Activated CD8-positive, alpha-beta T cell treated with anti-CD3 and anti-CD28 coated beads for 36 hours (primary cell): ENCODE data around the gene VPS13C. TPM values are rescaled to one million over a fixed set of nuclear protein-coding genes. Genes with fewer than 3 reads are reported as not detected.
"Not testable (repeated sequence)": the region's sequence is repeated elsewhere in the genome, so short reads cannot be mapped to it uniquely, and the experiment has no call there.

Experiments
- ATAC-seq: fragments of 200-7000 bp; cut with Tn5 transposase; one replicate; pipeline ENCODE4 v1.10.0; 2021; ENCODE audit warnings: mild to moderate bottlenecking, moderate library complexity
- CTCF ChIA-PET: fragments of 350-600 bp; sonication (Branson Sonifier 250); formaldehyde crosslinking; loops from one replicate; lab custom pipeline; 2021; ENCODE audit warnings: antibody characterized with exemption; lab: Charles Lee
- POLR2A ChIA-PET: fragments of 350-600 bp; sonication (Branson Sonifier 250); formaldehyde crosslinking; loops from one replicate; lab custom pipeline; 2021; ENCODE audit warnings: antibody characterized with exemption; lab: Charles Lee
- DNase-seq: peaks from one replicate; pipeline ENCODE4 v3.0.0-alpha.2; 2020
- H3K27ac Mint-ChIP-seq: one replicate; pipeline ENCODE4 v1.8.0; 2021; ENCODE audit warnings: mild to moderate bottlenecking, mixed read lengths
- H3K27me3 Mint-ChIP-seq: one replicate; pipeline ENCODE4 v1.8.0; 2021; ENCODE audit warnings: mixed read lengths
- H3K36me3 Mint-ChIP-seq: one replicate; pipeline ENCODE4 v1.8.0; 2021; ENCODE audit warnings: low read depth, mixed read lengths
- H3K4me1 Mint-ChIP-seq: one replicate; pipeline ENCODE4 v1.8.0; 2021; ENCODE audit warnings: low read depth, mixed read lengths
- H3K4me3 Mint-ChIP-seq: one replicate; pipeline ENCODE4 v1.8.0; 2021; ENCODE audit warnings: mild to moderate bottlenecking, moderate library complexity, mixed read lengths
- H3K9me3 Mint-ChIP-seq: one replicate; pipeline ENCODE4 v1.8.0; 2021; ENCODE audit warnings: mixed read lengths
- CTCF ChIP-seq: fragments of 200-600 bp; IDR thresholded peaks from one replicate; pipeline ENCODE4 v1.8.0; 2022; ENCODE audit warnings: antibody characterized with exemption, mild to moderate bottlenecking
- intact Hi-C: fragments of 100-400 bp; cut with micrococcal nuclease; formaldehyde crosslinking; loops from one replicate; pipeline ENCODE4 v1.10.0; 2022
- total RNA-seq, 2 experiments: library from RNA; stranded (reverse); gene quantifications; one replicate each; pipeline ENCODE4 v1.2.3, GENCODE V29; 2021

VPS13C gene
- total RNA-seq, 2 experiments from 2014 or later, result 41.4 to 45.9 TPM

GRCh38 chr15:62050115-62050514 is 10.1 kb downstream of the VPS13C start:
- Mint-ChIP-seq H3K4me3 (no peak overlapping the region), H3K4me1 (peaks cover 55% of the 10 kb centered on the region), H3K9me3 (peaks cover 5% of the 10 kb centered on the region), H3K27me3 (no peaks in the 10 kb centered on the region), H3K27ac (no peak overlapping the region), H3K36me3 (peaks cover 8% of the 10 kb centered on the region)
- DNase-seq (no peak), ATAC-seq (no peak)
- no peak for TF ChIP-seq CTCF
- ChIA-PET POLR2A (no interaction called here), CTCF (interaction anchor here (2.0 kb wide), 1 partner anchor 10 kb away, joined by 6 read pairs; the partner anchor contains the start of gene VPS13C)
- intact Hi-C loops, result no loop called here

- ATAC-seq, CTCF ChIA-PET, H3K4me3 Mint-ChIP-seq, intact Hi-C loops, H3K36me3 Mint-ChIP-seq, H3K9me3 Mint-ChIP-seq, H3K27ac Mint-ChIP-seq, H3K27me3 Mint-ChIP-seq, DNase-seq, POLR2A ChIA-PET: not testable (repeated sequence)
- peaks cover 39% of the 10 kb centered on the region for H3K4me1 Mint-ChIP-seq
These were observed 12.0 kb downstream of the VPS13C start for GRCh38 chr15:62048254-62048653.

GRCh38 chr15:62047282-62047827 is 12.9 kb downstream of the VPS13C start:
- H3K4me3 Mint-ChIP-seq, result no peak overlapping the region
- no peak overlapping the region for H3K27ac Mint-ChIP-seq
- ChIA-PET CTCF (interaction anchor here (0.9 kb wide), 1 partner anchor 20 kb away, joined by 3 read pairs; the partner anchor contains the start of gene C2CD4A), POLR2A (no interaction called here)
- no peak for TF ChIP-seq CTCF
- intact Hi-C loops, result no loop called here
- ATAC-seq (no peak), DNase-seq (no peak)
- H3K36me3 Mint-ChIP-seq, result peaks cover 8% of the 10 kb centered on the region
- peaks cover 5% of the 10 kb centered on the region for H3K9me3 Mint-ChIP-seq
- no peaks in the 10 kb centered on the region for H3K27me3 Mint-ChIP-seq
- peaks cover 33% of the 10 kb centered on the region for H3K4me1 Mint-ChIP-seq

- Mint-ChIP-seq H3K27me3 (no peaks in the 10 kb centered on the region), H3K36me3 (peaks cover 8% of the 10 kb centered on the region), H3K9me3 (peaks cover 5% of the 10 kb centered on the region), H3K27ac (peak overlapping the region; percentile 62), H3K4me1 (peaks cover 28% of the 10 kb centered on the region), H3K4me3 (peak overlapping the region; percentile 27)
- intact Hi-C loops, result no loop called here
- no peak for DNase-seq
- ChIA-PET POLR2A (no interaction called here), CTCF (interaction anchor here (1.2 kb wide), 1 partner anchor 15 kb away, joined by 4 read pairs; no protein-coding TSS in a partner anchor)
- peak; percentile 67 for ATAC-seq
- no peak for TF ChIP-seq CTCF
These were observed 14.0 kb downstream of the VPS13C start for GRCh38 chr15:62046078-62046743.

- H3K4me3 Mint-ChIP-seq, result no peak overlapping the region
- POLR2A ChIA-PET, result no interaction called here
- H3K36me3 Mint-ChIP-seq, result peaks cover 30% of the 10 kb centered on the region
- intact Hi-C loops, result no loop called here
- ATAC-seq, result peak; percentile 37
- CTCF ChIA-PET, result interaction anchor here (1.0 to 1.3 kb wide), 2 partner anchors 17 to 24 kb away, joined by 3 to 4 read pairs; no protein-coding TSS in a partner anchor
- no peak for DNase-seq
- peaks cover 10% of the 10 kb centered on the region for H3K4me1 Mint-ChIP-seq
- TF ChIP-seq CTCF, result no peak
- no peaks in the 10 kb centered on the region for H3K27me3 Mint-ChIP-seq
- H3K9me3 Mint-ChIP-seq, result no peaks in the 10 kb centered on the region
- H3K27ac Mint-ChIP-seq, result no peak overlapping the region
These were observed 24.9 kb downstream of the VPS13C start for GRCh38 chr15:62035256-62035924.
